22Rv1 (cell line): ENCODE data around the gene PF4V1.

Experiments
- ZFX ChIP-seq: fragments of 450-650 bp; IDR thresholded peaks from 2 replicates; pipeline ENCODE4 v1.6.1; 2017; ENCODE audit warnings: antibody characterized with exemption, borderline replicate concordance
- TF ChIP-seq, protein P1 (sequence below): fragments of 450-650 bp; IDR thresholded peaks from 2 replicates; pipeline ENCODE4 v1.5.1; 2017; ENCODE audit warnings: mild to moderate bottlenecking

DNA sequence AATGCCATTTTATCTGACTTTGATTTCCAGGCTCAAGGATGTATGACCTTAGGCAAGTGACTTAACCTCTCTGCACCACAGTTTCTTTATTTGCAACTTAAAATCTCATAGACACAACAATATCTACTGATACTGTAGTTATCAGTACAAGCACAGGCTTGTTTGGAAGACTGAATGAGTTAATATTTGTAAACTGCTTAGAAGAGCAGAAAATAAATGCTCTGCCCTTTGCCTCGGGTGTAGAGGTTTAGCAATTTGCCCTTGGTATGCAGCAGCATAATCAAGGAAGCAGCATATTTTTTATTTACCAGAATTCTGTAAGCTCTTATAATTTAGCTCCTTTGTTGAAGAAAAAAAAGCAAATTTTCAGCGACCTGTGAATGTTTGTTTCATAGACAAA, 13.2 kb downstream of the PF4V1 start:
- TF ChIP-seq, protein P1, sequence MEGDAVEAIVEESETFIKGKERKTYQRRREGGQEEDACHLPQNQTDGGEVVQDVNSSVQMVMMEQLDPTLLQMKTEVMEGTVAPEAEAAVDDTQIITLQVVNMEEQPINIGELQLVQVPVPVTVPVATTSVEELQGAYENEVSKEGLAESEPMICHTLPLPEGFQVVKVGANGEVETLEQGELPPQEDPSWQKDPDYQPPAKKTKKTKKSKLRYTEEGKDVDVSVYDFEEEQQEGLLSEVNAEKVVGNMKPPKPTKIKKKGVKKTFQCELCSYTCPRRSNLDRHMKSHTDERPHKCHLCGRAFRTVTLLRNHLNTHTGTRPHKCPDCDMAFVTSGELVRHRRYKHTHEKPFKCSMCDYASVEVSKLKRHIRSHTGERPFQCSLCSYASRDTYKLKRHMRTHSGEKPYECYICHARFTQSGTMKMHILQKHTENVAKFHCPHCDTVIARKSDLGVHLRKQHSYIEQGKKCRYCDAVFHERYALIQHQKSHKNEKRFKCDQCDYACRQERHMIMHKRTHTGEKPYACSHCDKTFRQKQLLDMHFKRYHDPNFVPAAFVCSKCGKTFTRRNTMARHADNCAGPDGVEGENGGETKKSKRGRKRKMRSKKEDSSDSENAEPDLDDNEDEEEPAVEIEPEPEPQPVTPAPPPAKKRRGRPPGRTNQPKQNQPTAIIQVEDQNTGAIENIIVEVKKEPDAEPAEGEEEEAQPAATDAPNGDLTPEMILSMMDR: no peak
- TF ChIP-seq ZFX: no peak
